GM12873 (cell line): ENCODE measurements around the gene ENOX1.

Source experiments
- CTCF ChIP-seq: IDR thresholded peaks from 2 replicates; pipeline ENCODE4 v1.5.1; 2012; ENCODE audit warnings: low read depth, mild to moderate bottlenecking, moderate library complexity, low read length, control low read depth; ENCODE audit not compliant: insufficient read depth; ENCODE audit errors: missing control alignments

Gene ENOX1

DNA sequence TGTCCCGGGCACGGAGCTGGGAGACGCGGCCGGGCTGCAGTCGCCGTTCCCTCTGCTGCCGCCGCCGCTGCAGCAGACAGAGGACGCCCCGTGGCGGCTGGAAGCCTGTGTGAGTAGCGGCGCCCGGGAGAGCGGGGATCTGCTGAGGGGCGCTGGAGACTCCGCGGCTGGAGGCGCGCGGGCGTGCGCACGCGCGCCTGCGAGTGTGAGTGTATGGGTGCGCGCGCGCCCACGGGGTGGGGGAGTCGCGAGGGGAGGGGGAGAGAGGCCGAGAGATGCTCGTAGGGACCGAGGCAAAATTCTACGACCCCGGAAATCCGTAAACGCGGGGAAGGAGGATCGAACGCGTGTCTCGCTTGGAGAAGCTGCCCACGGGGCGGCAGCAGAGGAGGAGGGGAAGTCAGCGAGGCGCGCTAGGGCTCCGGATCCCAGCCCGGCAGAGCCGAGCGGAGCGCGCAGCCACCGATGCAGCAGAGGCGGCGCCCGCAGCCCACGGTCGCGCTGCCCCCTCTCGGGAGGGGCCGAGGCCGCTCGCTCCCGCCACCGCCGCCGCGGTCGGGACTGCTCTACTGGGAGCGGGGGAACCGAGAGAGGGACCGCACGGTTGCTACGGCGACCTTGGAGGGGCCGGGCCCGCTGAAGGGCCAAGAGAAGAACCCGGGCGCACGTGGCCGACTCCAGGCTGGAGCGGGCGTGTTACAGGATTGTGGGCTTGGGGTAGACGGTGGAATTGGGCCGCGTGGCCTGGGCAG is at the start of gene ENOX1:
ENOX1 (minus strand) TSS at position 207 of the 752 bp plus-strand sequence.
- TF ChIP-seq CTCF: peak; percentile 7

- TF ChIP-seq CTCF: no peak
Observed at GRCh38 chr13:43835701-43836100, 48.9 kb upstream of the ENOX1 start.

DNA sequence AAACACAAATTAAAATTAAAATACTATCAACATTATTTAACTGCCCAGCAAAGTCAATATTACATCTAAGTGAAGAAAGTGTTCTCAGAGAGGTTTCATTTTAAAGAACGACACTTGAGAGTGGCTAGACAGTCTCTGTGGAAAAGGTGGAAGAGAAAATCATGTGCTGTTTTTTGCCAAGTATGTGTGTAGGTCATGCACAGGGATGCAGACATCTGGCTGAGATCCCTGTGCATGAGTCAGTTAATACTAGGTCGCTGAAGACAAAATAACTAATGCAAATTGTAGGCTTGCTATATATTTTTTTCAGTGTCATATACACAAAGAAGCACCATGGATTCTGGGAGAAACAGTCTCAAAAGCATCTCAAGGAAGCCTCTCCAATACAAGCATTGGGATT is 44.3 kb upstream of the ENOX1 start:
- TF ChIP-seq CTCF: no peak

- TF ChIP-seq CTCF: no peak
Observed at GRCh38 chr13:43830497-43830881, 43.7 kb upstream of the ENOX1 start.

- TF ChIP-seq CTCF: no peak
Observed at GRCh38 chr13:43822969-43823368, 36.2 kb upstream of the ENOX1 start.

GRCh38 chr13:43816401-43816889 is 29.7 kb upstream of the ENOX1 start:
- no peak for TF ChIP-seq CTCF

- TF ChIP-seq CTCF: no peak
Observed at GRCh38 chr13:43815204-43815603, 28.4 kb upstream of the ENOX1 start.
